ENCODE measurements around the gene HSPB2. TPM values are rescaled to one million over a fixed set of nuclear protein-coding genes. Genes with fewer than 3 reads are reported as not detected.

The HSPB2 gene
- total and polyA plus RNA-seq, 10 of the 15 experiments (the other 5 are each of a cell fraction or from before 2014, with no cell fraction given): not detected

GRCh38 chr11:111878849-111879636 lies 33.5 kb upstream of the HSPB2 start, which contains the start of the genes CFAP68 and FDXACB1 (continued):
- TF ChIP-seq, protein P1, sequence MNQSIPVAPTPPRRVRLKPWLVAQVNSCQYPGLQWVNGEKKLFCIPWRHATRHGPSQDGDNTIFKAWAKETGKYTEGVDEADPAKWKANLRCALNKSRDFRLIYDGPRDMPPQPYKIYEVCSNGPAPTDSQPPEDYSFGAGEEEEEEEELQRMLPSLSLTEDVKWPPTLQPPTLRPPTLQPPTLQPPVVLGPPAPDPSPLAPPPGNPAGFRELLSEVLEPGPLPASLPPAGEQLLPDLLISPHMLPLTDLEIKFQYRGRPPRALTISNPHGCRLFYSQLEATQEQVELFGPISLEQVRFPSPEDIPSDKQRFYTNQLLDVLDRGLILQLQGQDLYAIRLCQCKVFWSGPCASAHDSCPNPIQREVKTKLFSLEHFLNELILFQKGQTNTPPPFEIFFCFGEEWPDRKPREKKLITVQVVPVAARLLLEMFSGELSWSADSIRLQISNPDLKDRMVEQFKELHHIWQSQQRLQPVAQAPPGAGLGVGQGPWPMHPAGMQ (IDR thresholded peaks at IDR 0.05; ENCODE audit: borderline replicate concordance): no peak
- TF ChIP-seq, protein P2, sequence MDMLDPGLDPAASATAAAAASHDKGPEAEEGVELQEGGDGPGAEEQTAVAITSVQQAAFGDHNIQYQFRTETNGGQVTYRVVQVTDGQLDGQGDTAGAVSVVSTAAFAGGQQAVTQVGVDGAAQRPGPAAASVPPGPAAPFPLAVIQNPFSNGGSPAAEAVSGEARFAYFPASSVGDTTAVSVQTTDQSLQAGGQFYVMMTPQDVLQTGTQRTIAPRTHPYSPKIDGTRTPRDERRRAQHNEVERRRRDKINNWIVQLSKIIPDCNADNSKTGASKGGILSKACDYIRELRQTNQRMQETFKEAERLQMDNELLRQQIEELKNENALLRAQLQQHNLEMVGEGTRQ (IDR thresholded peaks at IDR 0.05; ENCODE audit: borderline replicate concordance, low read depth, low read length): no peak; the same call in 1 of the 2 replicates
- peak; percentile 26 for TF ChIP-seq SMAD1 (IDR thresholded peaks at IDR 0.05; ENCODE audit: low read depth, partially characterized antibody)
- TF ChIP-seq SIX5 (IDR thresholded peaks at IDR 0.05; ENCODE audit: low read depth, low read length, severe bottlenecking): peak; percentile 35
- TF ChIP-seq BCL3 (IDR thresholded peaks at IDR 0.05; ENCODE audit: borderline replicate concordance, insufficient read depth, low read depth, low read length, poor library complexity, severe bottlenecking): no peak
- no peak for TF ChIP-seq MYB (IDR thresholded peaks at IDR 0.05; ENCODE audit: borderline replicate concordance, low read depth, low read length)
- TF ChIP-seq STAT1 (conservative IDR thresholded peaks at IDR 0.05): peak; percentile 83; the same call in 1 of the 2 replicates
- TF ChIP-seq, protein P3, sequence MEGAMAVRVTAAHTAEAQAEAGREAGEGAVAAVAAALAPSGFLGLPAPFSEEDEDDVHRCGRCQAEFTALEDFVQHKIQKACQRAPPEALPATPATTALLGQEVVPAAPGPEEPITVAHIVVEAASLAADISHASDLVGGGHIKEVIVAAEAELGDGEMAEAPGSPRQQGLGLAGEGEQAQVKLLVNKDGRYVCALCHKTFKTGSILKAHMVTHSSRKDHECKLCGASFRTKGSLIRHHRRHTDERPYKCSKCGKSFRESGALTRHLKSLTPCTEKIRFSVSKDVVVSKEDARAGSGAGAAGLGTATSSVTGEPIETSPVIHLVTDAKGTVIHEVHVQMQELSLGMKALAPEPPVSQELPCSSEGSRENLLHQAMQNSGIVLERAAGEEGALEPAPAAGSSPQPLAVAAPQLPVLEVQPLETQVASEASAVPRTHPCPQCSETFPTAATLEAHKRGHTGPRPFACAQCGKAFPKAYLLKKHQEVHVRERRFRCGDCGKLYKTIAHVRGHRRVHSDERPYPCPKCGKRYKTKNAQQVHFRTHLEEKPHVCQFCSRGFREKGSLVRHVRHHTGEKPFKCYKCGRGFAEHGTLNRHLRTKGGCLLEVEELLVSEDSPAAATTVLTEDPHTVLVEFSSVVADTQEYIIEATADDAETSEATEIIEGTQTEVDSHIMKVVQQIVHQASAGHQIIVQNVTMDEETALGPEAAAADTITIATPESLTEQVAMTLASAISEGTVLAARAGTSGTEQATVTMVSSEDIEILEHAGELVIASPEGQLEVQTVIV (IDR thresholded peaks at IDR 0.05; ENCODE audit: borderline replicate concordance, partially characterized antibody): peak; percentile 63
- no peak for TF ChIP-seq TCF3 (IDR thresholded peaks at IDR 0.05; ENCODE audit: borderline replicate concordance, insufficient read depth, low read depth, low read length)
- peak; percentile 89; the same call in 1 of the 2 replicates for TF ChIP-seq RB1 (IDR thresholded peaks at IDR 0.05; ENCODE audit: borderline replicate concordance)
- TF ChIP-seq SUZ12 (IDR thresholded peaks at IDR 0.05; ENCODE audit: unreplicated experiment): no peak
- TF ChIP-seq HDGF (IDR thresholded peaks at IDR 0.05): peak; percentile 40; the same call in 1 of the 2 replicates
- no peak for TF ChIP-seq NRF1 (conservative IDR thresholded peaks at IDR 0.05; ENCODE audit: low read depth, low read length)
- TF ChIP-seq NFYA (IDR thresholded peaks at IDR 0.05; ENCODE audit: borderline replicate concordance, low read depth, low read length): no peak
- TF ChIP-seq ZNF622 (IDR thresholded peaks at IDR 0.05): no peak
- TF ChIP-seq NBN (IDR thresholded peaks at IDR 0.05): peak; percentile 100
- TF ChIP-seq NR2C1 (IDR thresholded peaks at IDR 0.05): peak; percentile 69
- no peak for TF ChIP-seq PRDM15 (CRISPR knock-in tag; IDR thresholded peaks at IDR 0.05)
- TF ChIP-seq KLF5 (IDR thresholded peaks at IDR 0.05; ENCODE audit: partially characterized antibody): no peak
